22Rv1 (cell line): ENCODE results near the gene ANGPT4.
A peak's percentile ranks its signal among the peaks of the same experiment; 100 is the strongest.

Experiments
- H3K27ac ChIP-seq: fragments of 450-650 bp; 2 replicates; pipeline ENCODE4 v1.5.1; 2017
- CTCF ChIP-seq: fragments of 450-650 bp; IDR thresholded peaks from 2 replicates; pipeline ENCODE4 v1.5.1; 2017; ENCODE audit warnings: mild to moderate bottlenecking
- ZFX ChIP-seq: fragments of 450-650 bp; IDR thresholded peaks from 2 replicates; pipeline ENCODE4 v1.6.1; 2017; ENCODE audit warnings: antibody characterized with exemption, borderline replicate concordance

The ANGPT4 gene

GRCh38 chr20:884983-885952 lies 30.9 kb downstream of the ANGPT4 start:
- TF ChIP-seq CTCF (peak; percentile 35), ZFX (no peak)
- no peak overlapping the region for H3K27ac ChIP-seq

- TF ChIP-seq ZFX (no peak), CTCF (no peak)
- H3K27ac ChIP-seq, result no peak overlapping the region
Measured at GRCh38 chr20:881783-882144, 34.4 kb downstream of the ANGPT4 start.

GRCh38 chr20:881051-881782 lies 34.9 kb downstream of the ANGPT4 start:
- TF ChIP-seq CTCF (no peak), ZFX (no peak)
- H3K27ac ChIP-seq, result no peak overlapping the region

- no peak overlapping the region for H3K27ac ChIP-seq
- TF ChIP-seq ZFX, result no peak
- no peak for TF ChIP-seq CTCF
Measured at GRCh38 chr20:879626-880025, 36.5 kb downstream of the ANGPT4 start.

GRCh38 chr20:878511-879307 lies 37.4 kb downstream of the ANGPT4 start:
- TF ChIP-seq CTCF (no peak), ZFX (no peak)
- H3K27ac ChIP-seq, result no peak overlapping the region

GRCh38 chr20:877814-878213 lies 38.3 kb downstream of the ANGPT4 start:
- TF ChIP-seq ZFX (no peak), CTCF (no peak)
- H3K27ac ChIP-seq, result no peak overlapping the region
